Endothelial cell of umbilical vein (primary cell): ENCODE measurements around the gene CAPRIN2.
A peak's percentile ranks its signal among the peaks of the same experiment; 100 is the strongest.

Source experiments
- EZH2 ChIP-seq: IDR thresholded peaks from 2 replicates; pipeline ENCODE4 v1.6.1; 2012; ENCODE audit warnings: borderline replicate concordance, low read depth, mild to moderate bottlenecking, moderate library complexity, low read length, inconsistent platforms; ENCODE audit not compliant: severe bottlenecking
- FOS ChIP-seq: IDR thresholded peaks from 2 replicates; pipeline ENCODE4 v1.6.1; 2011; ENCODE audit warnings: mild to moderate bottlenecking, low read length, moderate library complexity, borderline replicate concordance; ENCODE audit not compliant: insufficient read depth
- GATA2 ChIP-seq: IDR thresholded peaks from 2 replicates; pipeline ENCODE4 v1.7.0; 2011; ENCODE audit warnings: low read depth, mild to moderate bottlenecking, moderate library complexity, mixed read lengths, low read length; ENCODE audit not compliant: insufficient read length, insufficient read depth
- JUN ChIP-seq: IDR thresholded peaks from 2 replicates; pipeline ENCODE4 v1.6.1; 2011; ENCODE audit warnings: borderline replicate concordance, low read depth; ENCODE audit not compliant: insufficient read length, insufficient read depth
- MYC ChIP-seq: IDR thresholded peaks from one replicate; pipeline ENCODE4 v1.6.1; 2011; ENCODE audit warnings: mild to moderate bottlenecking, low read depth, low read length
- POLR2A ChIP-seq: IDR thresholded peaks from 2 replicates; pipeline ENCODE4 v1.6.1; 2012; ENCODE audit warnings: low read depth, mild to moderate bottlenecking, control low read depth, low read length
- POLR2AphosphoS5 ChIP-seq: IDR thresholded peaks from 2 replicates; pipeline ENCODE4 v1.6.1; 2012; ENCODE audit warnings: low read depth, mild to moderate bottlenecking, control low read depth, low read length, moderate library complexity; ENCODE audit not compliant: insufficient read depth
- TF ChIP-seq, protein P1 (sequence below), 2 donors: IDR thresholded peaks; 1 replicate in 1 of 2; 2 replicates in 1 of 2; pipeline ENCODE4 v1.5.1; 2011; ENCODE audit warnings: low read length in 2 of 2, mild to moderate bottlenecking in 2 of 2, moderate library complexity in 2 of 2, control low read depth in 1 of 2, inconsistent platforms in 1 of 2, low read depth in 1 of 2; ENCODE audit not compliant: insufficient read depth in 1 of 2; ENCODE audit errors: extremely low read depth in 1 of 2
- TF ChIP-seq, protein P2 (sequence below): IDR thresholded peaks from 2 replicates; pipeline ENCODE4 v1.6.1; 2011; ENCODE audit not compliant: insufficient read depth, insufficient read length

DNA sequence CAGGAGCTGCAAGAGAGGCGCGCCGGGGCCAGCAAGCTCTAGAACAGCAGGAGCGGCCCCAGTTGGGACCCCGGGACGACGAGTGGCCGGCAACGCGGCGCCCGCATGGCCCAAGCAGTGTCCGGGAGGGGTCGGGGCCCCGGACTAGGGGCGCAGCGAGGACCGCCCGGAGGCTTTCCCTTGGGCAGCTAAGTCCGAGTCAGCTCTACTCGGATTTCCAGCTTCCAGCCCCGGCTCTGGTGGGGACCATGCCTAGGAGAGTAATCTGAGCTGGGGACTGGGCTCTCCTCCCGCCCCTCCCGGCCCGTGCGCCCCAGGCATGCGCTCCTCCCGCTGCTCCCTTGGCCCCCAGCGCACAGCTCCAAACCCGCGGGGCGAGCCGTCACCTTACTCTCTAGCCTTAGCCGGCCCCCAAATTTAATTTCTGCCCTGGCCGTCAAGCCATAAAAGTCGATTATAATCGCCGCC is 41.6 kb upstream of the CAPRIN2 start:
- TF ChIP-seq, protein P1, sequence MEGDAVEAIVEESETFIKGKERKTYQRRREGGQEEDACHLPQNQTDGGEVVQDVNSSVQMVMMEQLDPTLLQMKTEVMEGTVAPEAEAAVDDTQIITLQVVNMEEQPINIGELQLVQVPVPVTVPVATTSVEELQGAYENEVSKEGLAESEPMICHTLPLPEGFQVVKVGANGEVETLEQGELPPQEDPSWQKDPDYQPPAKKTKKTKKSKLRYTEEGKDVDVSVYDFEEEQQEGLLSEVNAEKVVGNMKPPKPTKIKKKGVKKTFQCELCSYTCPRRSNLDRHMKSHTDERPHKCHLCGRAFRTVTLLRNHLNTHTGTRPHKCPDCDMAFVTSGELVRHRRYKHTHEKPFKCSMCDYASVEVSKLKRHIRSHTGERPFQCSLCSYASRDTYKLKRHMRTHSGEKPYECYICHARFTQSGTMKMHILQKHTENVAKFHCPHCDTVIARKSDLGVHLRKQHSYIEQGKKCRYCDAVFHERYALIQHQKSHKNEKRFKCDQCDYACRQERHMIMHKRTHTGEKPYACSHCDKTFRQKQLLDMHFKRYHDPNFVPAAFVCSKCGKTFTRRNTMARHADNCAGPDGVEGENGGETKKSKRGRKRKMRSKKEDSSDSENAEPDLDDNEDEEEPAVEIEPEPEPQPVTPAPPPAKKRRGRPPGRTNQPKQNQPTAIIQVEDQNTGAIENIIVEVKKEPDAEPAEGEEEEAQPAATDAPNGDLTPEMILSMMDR (IDR thresholded peaks at IDR 0.05; ENCODE audit: extremely low read depth in 1 of 2, insufficient read depth in 1 of 2, low read depth in 1 of 2, low read length in 2 of 2): no peak
- no peak for TF ChIP-seq POLR2A
- peak; percentile 29 for TF ChIP-seq POLR2AphosphoS5
- TF ChIP-seq EZH2: no peak
- TF ChIP-seq JUN: no peak
- TF ChIP-seq, protein P2, sequence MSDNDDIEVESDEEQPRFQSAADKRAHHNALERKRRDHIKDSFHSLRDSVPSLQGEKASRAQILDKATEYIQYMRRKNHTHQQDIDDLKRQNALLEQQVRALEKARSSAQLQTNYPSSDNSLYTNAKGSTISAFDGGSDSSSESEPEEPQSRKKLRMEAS: no peak
- TF ChIP-seq MYC: no peak
- no peak for TF ChIP-seq FOS
- no peak for TF ChIP-seq GATA2
